Fibroblast of lung (primary cell): ENCODE data around the gene WDR20.

Experiments used
- CTCF ChIP-seq, 2 donors: IDR thresholded peaks in 1 of 2; conservative IDR thresholded peaks in 1 of 2; 1 replicate in 1 of 2; 2 replicates in 1 of 2; pipeline ENCODE4 v1.5.1; 2011 to 2012; ENCODE audit warnings: low read length in 2 of 2, control low read depth in 1 of 2, inconsistent platforms in 1 of 2, low read depth in 1 of 2, mild to moderate bottlenecking in 1 of 2
- EZH2 ChIP-seq: IDR thresholded peaks from 2 replicates; pipeline ENCODE4 v1.5.1; 2012; ENCODE audit warnings: low read length, control low read depth, mild to moderate bottlenecking; ENCODE audit errors: missing control alignments

- TF ChIP-seq CTCF (conservative IDR thresholded peaks at IDR 0.05 in 1 of 2, IDR thresholded peaks at IDR 0.05 in 1 of 2; ENCODE audit: low read depth in 1 of 2, low read length in 2 of 2): no peak
- no peak for TF ChIP-seq EZH2
Measured at GRCh38 chr14:102178806-102179205, 39.1 kb downstream of the WDR20 start.
